ENCODE data around the gene OGFR.
"Not testable (repeated sequence)": the region's sequence is repeated elsewhere in the genome, so short reads cannot be mapped to it uniquely, and the experiment has no call there.

OGFR gene

GRCh38 chr20:62841705-62842212, 37.1 kb downstream of the OGFR start:
- no peak for DNase-seq

DNA sequence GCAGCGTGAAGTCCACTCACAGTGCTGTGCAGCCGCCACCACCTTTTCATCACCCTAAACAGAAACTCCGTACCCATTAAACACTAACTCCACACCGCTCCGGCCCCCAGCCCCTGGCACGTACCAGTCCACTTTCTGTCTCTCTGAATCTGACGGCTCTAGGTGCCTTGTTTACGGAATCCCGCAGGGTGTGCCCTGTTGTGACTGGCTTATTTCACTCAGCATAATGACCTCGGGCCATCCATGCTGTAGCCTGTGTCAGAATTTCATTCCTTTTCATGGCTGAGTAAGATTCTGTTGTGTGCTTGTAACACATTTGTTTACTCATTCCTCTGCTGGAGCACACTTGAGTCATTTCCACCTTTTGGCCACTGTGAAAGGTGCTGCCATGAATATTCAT, 39.0 kb downstream of the OGFR start:
- no peak for DNase-seq

DNA sequence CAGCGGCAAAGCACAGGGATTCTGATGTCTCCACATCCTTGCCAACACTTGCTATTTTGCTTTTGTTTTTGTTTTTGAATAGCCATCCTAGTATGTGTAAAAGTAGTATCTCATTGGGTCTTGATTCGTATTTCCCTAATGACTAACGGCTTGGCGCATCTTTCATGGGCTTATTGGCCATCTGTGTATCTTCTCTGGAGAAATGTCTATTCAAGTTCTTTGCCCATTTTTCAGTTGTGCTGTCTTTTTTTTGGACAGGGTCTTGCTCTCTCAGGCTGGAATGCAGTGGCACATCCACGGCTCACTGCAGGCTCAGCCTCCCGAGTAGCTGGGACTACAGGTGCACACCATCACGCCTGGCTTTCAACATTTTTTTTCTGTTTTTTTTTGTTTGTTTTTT, 39.5 kb downstream of the OGFR start:
- no peak for DNase-seq

DNA sequence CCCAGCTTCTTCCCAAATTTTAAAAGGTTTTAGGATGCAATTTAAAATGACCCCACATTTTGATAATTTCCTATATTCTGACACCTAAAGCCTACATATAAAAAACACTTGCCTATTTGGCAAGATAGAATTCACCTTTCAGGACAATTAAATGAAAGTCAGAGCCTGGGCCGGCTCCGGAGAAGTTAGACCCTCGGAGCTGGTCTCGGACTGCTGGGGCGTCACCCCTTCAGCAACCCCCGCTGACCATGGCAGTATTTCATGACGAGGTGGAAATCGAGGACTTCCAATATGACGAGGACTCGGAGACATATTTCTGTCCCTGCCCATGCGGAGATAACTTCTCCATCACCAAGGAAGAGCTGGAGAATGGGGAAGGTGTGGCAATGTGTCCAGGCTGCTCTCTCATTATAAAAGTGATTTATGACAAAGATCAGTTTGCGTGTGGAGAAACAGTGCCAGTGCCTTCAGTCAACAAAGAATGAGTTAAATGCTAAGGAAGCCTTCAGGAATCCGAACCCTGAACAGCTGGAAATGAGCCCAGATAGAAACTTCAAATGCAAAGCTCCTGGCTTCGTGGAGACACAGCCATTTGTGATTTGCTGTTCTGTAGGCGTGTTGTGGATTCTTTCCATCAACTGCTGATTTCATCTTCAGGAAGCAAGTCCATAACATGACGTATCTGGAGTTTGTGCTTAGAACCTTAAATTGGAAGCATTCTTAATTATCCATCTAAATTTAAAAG, 41.0 kb downstream of the OGFR start:
- DNase-seq: no peak

DNA sequence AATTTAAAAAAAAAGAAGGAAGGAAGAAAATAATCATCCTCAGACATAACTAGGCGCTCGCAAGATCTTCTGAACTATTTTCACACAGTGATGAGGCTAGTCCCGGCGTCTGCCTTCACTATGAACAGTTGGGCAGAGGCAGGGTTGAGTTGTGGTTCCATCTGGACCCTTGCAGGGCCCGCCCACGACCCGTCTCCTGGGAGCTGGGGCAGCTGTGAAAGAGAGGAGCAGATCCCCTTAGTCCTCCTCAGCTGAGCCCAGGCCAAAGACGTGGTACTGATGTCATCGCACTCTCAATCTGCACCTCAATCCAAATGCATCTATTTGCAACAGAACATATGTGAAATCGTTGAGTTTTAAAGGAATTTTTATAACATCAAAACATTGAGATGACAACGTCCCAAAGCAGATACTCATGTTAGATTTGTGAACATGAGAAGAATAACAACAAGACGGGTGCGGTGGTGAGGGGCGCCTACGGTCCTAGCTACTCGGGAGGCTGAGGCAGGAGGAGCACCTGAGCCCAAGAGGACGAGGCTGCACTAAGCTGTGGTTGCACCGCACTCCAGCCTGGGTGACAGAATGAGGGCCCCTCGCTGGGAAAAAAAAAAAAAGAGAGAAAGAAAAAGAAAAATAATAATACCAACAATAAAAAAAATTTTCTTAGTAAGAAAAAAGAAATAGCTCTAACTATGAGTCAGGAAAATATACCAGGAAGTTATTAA, 41.7 kb downstream of the OGFR start:
- no peak for DNase-seq

- DNase-seq: not testable (repeated sequence)
These were observed 44.3 kb downstream of the OGFR start for GRCh38 chr20:62848917-62849316.

DNA sequence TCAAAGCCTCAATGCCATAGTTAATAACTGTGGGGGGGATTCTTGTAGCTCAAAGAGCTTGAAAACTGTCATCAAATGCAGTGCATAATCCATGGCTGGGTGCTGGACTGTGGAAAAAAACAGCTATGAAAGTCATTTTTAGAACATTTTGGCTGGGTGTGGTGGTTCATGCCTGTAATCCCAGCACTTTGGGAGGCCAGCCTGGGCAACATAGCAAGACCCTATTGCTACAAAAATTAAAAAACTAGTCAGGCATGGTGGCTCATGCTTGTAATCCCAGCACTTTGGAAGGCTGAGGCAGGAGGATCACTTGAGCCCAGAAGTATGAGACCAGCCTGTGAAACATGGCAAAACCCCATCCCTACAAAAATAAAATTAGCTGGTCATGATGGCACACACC, 44.8 kb downstream of the OGFR start:
- no peak for DNase-seq

- no peak for DNase-seq
These were observed 45.8 kb downstream of the OGFR start for GRCh38 chr20:62850333-62850974.

DNA sequence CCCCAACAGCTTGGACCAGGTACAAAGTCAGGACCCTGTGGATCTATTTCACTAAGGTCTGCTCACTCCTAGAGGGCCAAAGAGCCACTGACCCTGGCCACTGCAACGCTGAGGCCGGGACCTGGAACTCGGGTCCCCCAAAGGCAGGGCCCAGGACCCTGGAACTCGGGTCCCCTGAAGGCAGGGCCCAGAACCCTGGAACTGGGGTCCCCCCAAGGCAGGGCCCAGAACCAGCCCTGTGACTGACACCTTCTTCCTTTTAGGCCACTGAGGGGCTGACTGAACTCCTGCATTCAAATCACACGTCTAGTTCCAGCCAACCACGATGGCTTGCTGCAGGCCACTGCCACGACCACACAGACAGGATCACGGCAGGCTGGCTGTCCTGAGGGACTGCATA, 47.6 kb downstream of the OGFR start:
- no peak for DNase-seq

- DNase-seq: no peak
These were observed 48.2 kb downstream of the OGFR start for GRCh38 chr20:62852841-62853240.

- not testable (repeated sequence) for DNase-seq
These were observed 48.7 kb downstream of the OGFR start for GRCh38 chr20:62853304-62853703.

DNA sequence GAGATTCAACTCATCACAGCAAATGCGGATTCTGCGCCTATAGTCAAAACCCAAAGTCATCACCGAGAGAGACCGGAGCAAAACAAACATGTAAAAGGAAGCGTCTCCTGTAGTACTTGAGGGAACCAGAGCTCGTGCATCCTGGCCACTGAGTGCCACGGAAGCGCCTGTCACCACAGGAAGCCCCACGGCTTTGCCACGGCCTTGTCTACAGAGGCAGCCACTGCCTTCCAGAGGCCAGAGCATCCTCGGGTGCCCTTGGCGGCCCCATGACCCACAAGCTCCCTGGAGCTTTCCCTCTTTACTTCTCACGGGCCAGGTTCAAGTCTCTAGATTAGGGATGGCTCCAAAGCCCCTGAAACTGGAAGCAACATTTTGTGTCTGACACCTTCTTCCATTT, 49.5 kb downstream of the OGFR start:
- no peak for DNase-seq

- no peak for DNase-seq
These were observed 50.5 kb downstream of the OGFR start for GRCh38 chr20:62855120-62855519.

GRCh38 chr20:62856931-62857619, 52.4 kb downstream of the OGFR start:
- no peak for DNase-seq

DNA sequence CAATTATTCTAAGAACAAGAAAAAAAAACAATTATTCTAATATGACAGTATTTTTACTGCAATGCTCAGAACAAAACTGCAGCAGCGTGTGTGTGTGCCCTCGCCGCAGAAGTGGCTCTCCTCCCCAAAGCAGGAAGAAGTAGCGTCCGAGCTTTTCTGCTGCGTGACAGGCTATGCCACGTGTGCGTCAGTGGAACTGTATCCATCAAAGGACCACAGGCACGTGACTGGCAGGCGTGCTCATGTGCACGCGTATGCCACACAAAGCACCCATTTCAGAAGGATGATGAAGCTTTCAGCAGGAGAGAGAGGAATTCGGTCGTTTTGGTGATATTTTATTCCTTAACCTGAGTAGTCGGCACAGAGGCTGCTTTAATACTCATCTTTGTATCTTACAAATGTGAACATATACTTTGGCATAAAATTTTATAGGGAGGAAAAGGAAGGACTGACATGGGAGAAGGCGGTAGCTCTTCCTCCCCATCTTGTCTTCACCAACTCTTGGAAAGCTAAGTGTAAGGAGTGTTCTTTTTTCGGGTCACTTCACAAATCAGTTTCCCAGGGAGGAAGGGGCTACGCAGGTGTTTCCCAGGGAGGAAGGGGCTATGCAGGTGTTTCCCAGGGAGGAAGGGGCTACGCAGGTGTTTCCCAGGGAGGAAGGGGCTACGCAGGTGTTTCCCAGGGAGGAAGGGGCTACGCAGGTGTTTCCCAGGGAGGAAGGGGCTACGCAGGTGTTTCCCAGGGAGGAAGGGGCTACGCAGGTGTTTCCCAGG, 53.6 kb downstream of the OGFR start:
- no peak for DNase-seq

GRCh38 chr20:62859721-62860120, 55.1 kb downstream of the OGFR start:
- DNase-seq: no peak

- no peak for DNase-seq
These were observed 55.8 kb downstream of the OGFR start for GRCh38 chr20:62860391-62860923.

GRCh38 chr20:62860924-62861691, 56.5 kb downstream of the OGFR start:
- peak; percentile 59 for DNase-seq

GRCh38 chr20:62861726-62862336, 57.2 kb downstream of the OGFR start, which contains the start of gene TCFL5:
TCFL5 (minus strand) TSS chr20:62861822; CDS start chr20:62861670, 152 bp downstream.
- peak; percentile 92 for DNase-seq
